GM18909 (cell line): ENCODE results near the gene THSD7B.

Experiments used
- ATAC-seq: cut with Tn5 transposase; IDR thresholded peaks from one replicate; pipeline ENCODE4 v1.9.1; 2021; ENCODE audit warnings: mild to moderate bottlenecking; ENCODE audit not compliant: unreplicated experiment, poor library complexity

The THSD7B gene

GRCh38 chr2:137715731-137716191, 950.4 kb downstream of the THSD7B start:
- ATAC-seq, result no peak

GRCh38 chr2:137718786-137719185, 953.4 kb downstream of the THSD7B start:
- ATAC-seq, result no peak

- ATAC-seq, result no peak
Observed at GRCh38 chr2:137721733-137722132, 956.4 kb downstream of the THSD7B start.

GRCh38 chr2:137724912-137725311, 959.6 kb downstream of the THSD7B start:
- ATAC-seq, result no peak
